Renal pelvis (tissue), 4 donors: Measurements from ENCODE around the gene KNDC1. TPM values are rescaled to one million over a fixed set of nuclear protein-coding genes. Genes with fewer than 3 reads are reported as not detected.

Source experiments
- DNase-seq: peaks from one replicate; pipeline ENCODE4 v3.0.0-alpha.2; 2013
- polyA plus RNA-seq, 3 donors: library from polyadenylated mRNA; unstranded; fragments of 120-200 nt; gene quantifications; one replicate each; pipeline ENCODE4 v1.2.1, GENCODE V29; 2013; ENCODE audit not compliant: insufficient read length in 3 of 3

The KNDC1 gene
- polyA plus RNA-seq, 3 donors = 7.0 to 10.3 (median 10.1) TPM

DNA sequence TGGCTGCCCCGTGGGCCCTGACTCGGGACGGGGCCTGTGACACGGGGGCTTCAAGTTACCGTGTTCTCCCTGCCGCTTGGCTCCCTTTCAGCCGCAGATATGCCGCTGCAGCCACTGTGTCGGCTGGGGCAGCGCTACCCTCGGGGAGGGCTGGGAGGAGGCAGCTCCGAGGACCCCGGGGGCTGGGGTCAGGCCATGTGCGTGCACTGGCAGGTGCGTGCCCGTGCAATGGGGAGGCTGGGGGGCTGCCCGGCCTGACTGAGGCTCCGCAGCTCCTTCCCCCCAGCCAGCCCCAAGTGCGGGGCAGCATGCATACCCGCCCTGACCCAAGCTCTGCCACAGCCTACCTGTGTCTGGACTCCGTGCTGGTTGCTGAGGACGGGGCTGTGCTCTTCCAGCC, 29.2 kb downstream of the KNDC1 start:
- DNase-seq = no peak

GRCh38 chr10:133189726-133190125, 29.7 kb downstream of the KNDC1 start:
- DNase-seq = no peak

DNA sequence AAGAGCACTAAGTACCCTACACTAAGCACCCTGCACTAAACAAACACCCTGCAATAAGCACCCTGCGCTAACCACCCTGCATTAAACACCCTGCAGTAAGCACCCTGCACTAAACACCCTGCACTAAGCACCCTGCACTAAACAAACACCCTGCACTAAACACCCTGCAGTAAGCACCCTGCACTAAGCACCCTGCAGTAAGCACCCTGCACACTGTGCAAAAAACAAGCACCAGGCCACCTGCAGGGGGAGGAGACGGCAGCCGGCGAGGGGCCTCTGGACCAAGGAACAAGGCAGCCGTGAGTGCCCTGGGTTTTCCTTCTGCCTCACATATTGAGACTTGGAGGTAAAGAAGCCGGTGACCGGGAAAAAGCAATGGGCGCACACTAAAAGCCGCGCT, 30.2 kb downstream of the KNDC1 start:
- DNase-seq = no peak

GRCh38 chr10:133191651-133192050, 31.6 kb downstream of the KNDC1 start:
- DNase-seq = no peak

DNA sequence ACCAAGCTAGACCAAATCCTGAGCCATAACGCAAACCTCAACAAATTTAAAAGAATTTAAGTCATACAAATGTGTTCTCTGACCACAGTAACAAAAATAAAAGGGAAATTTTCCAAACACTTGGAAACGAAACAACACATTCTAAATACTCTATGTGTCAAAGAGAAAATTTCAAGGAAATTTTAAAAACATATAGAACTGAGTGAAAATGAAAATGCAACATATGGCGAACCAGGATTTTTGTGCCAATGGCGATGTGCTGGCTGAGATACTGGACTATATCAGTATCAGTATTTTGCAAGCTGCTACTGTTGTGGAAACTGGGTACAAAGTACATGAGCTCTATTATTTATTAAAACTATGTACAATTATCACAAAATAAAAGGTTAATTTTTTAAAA, 34.1 kb downstream of the KNDC1 start:
- DNase-seq = no peak

GRCh38 chr10:133195096-133195495, 35.1 kb downstream of the KNDC1 start:
- no peak for DNase-seq

GRCh38 chr10:133195611-133196010, 35.6 kb downstream of the KNDC1 start:
- no peak for DNase-seq

DNA sequence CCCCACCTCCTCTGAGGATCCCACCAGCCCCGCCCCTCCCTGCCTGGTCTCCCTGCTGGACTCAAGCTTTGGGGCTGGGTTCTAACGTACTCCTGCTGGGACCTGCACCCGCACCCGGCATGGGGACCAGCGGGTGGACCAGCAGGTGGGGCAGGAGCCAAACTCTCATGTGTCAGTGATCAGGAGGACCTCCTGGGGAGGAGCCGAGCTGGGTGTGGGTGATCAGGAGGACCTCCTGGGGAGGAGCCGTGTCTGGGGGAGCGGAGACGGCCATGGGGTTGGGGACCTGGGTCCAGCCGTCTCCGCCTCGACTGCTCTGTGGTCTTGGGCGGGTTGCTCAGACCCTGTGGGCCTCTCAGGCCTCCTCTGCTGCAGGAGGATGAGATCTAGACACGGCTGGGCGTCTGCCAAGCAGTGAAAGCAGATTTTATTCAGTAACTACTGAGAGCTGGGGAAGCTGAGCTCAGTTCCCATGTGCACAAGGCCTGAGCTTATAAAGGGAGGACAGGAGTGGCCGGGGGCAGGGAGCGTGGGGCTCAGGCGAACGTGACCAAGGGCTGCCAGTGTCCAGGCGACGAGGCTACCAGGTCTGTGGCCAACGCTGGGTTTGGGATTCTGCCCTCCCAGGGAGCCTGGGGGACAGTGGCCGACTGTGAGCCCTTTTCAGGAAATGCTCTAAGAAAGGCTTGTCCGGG, 36.3 kb downstream of the KNDC1 start:
- DNase-seq = no peak

DNA sequence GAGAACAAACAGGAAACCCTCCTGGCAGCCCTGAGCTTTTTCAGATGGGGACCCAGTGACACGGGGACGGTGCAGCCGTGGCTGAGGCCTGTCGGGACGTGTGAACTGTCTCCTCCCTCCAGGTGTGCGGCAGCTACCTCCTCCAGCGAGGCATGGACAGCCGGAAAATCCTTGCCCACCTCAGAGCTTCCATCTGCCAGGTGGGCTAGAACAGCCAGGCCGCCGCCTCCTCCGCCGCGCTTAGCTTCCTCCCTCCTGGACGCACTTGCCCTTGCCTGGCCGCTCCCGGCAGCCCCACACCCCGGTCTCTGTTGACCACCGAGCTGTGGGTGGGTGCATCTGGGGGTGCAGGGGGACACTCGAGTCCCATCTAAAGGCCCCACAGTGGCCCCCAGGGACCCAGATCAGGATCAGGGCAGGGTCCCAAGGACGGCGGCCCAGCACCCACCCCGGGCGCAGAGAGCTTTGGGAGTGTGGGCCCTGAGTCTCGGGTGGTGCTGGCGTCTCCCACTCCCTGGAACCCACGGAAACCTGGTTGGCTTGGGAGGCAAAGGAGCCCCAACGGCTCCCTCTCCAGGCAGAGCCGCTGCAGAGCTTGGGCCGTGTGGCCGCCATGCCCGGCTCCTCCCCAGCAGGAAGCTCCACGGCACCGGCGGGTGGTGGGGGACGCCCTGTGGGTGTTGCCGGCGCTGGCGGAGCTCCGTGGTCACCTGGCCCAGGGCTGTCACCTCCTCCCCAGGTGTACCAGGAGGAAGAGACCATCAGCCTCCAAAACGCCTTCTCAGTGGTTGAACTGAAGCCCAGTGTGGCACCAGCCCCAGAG, 37.1 kb downstream of the KNDC1 start:
- no peak for DNase-seq

- no peak for DNase-seq
These were observed 37.8 kb downstream of the KNDC1 start for GRCh38 chr10:133197786-133198185.

DNA sequence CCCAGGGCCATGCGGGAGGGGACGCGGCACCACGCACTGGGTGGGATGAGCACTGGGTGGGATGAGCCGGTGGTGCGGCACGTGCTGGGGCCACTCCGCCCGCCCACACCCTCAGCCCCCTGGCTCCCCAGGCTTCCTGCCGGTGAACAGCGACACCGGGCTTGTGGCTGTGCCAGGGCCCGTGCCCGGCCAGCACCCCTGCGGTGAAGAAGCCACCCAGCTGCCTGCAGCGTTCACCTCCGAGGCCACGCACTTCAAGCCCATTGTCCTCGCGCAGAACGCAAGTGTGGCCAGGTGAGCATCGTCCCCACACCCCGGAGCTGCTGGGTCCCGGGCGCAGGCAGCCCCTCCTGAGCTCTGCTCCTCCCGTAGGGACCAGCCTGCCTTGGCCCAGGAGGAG, 38.2 kb downstream of the KNDC1 start:
- DNase-seq = no peak

DNA sequence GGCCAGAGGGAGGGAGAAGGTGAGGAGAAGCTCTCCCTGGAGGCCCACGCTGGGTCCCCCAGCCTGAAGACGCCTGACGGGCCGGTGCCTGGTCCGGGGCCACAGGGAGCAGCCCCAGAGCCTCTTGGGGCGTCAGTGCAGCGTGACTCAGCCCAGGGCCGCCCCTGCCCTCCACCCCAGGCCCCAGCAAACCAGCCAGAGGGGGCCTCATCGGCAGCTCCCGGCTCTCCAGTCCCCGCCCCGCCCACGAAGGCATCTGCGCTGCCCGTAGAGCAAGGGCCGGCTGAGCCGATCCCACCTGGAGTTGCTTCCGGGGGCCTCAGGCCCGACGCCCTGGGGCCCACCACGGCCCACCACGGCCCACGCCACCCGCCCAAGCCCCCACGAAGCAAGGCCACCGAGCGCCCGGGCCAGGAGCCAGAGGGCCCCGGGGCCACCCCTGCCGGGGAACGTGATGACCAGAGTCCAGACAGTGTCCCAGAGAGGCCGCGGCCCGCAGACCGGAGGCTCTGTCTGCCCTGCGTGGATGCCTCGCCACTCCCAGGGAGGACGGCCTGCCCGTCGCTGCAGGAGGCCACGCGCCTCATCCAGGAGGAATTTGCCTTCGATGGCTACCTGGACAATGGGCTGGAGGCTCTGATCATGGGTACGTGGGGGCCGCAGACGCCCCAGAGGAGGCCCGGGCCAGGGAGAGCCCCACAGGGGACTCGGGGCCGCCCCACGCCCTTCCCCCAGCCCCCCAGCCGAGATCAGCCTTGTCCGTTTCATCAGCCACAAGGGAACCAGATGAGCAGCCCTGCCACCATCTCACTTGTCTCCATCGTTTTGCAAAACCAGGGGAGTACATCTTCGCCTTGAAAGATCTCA, 38.8 kb downstream of the KNDC1 start:
- DNase-seq = no peak

DNA sequence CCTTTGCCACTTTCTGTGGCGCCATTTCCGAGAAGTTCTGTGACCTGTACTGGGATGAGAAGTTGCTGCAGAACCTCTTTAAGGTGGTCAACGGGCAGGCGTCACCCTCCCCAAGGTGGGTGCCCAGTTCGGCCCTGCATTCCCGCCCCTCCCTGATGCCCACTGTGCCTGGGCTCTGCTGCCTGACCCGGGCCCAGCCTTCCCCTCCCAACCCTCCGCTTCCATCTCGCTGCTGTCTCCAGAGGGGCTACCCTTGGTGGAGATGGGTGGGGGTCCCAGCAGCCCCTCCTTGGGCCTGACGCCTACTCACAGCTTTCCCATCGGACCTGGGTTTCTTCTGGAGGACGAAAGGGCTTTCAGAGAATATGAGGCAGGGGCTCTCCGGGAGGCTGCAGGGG, 39.5 kb downstream of the KNDC1 start:
- no peak for DNase-seq

GRCh38 chr10:133199992-133200611, 40.1 kb downstream of the KNDC1 start:
- no peak for DNase-seq

DNA sequence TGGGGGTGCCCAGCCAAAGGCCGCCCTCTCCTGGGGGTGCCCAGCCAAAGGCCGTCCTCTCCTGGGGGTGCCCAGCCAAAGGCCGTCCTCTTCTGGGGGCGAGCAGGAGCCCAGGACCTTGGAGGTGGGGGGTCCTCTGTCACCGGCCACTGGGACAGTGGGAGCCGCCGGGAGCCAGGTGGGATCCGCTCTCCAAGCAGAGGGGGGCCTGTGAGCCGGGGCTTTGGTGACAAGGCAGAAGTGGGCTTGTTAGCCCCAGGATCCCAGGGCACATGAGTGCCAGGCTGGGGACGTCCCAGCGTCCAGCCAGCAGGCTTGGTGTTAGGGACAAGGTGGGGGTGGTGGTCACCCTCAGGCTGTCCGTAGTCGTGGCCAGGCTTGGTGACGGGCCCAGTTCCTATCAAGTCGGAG, 40.6 kb downstream of the KNDC1 start:
- DNase-seq = no peak

DNA sequence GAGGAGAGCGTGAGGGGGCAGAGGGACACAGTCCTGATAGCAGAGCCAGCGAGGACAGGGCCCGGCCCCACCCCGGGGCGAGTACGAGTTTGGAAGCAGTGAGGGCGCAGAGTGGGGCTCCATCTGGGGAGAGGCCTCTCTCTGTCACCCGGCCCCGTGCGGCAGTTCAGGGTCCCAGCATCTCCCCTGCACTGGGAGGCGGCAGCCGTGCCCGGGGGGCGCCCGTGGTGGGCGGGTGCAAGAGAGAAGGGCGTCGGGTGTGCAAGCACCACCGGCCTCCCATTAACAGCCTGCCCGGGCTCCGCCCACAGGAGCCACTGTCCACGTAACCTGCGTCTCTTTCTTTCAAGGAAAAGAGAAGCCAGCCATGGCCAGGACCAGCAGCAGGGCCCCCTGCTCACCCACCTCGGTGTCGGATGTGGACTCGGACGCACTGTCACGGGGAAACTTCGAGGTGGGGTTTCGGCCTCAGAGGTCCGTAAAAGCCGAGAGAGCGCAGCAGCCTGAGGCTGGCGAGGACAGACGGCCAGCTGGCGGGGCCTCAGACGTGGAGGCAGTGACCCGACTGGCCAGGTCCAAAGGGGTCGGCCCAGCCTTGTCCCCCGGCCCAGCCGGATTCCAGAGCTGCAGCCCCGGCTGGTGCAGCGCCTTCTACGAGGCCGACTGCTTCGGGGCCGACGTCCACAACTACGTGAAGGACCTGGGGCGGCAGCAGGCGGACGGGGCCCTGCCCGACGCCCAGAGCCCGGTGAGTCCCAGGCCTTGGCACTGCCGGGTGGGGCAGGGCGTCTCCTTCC, 41.3 kb downstream of the KNDC1 start:
- no peak for DNase-seq

DNA sequence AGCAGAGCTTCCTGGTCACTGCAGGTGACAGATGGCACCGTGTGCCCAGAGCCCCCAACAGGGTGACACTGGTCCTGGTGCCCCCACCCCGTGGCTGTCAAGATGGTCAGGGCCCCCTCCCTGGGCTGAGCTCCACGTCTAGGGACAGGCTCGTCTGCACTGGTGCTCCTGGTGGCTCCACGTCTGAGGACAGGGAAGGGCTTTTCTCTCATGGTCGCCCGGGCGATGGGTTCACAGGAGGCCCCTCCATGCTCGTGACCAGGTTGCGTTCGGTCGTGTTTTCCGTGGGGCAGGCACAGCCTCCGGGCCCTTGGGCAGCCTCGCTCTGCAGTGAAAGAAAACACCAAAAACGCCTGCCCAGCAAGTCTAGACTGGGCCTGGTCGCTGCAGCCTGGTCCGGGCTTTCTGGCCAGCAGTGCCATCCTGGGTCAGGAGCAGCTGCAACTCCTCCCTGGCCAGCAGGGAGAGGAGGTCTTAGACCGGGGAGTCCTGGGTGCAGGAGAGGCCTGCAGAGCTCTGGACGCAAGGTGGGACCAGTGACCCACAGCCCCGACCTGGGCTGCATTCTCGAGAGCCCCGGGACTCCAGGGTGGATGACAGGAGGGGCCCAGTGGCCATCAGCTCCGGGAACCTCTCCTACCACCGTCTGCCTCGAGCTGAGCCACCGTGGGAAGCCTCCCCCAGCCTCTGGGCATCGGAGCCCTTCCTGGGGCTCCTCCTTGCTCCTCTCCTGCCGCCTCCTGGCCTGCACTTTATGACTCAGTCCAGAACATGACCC, 42.1 kb downstream of the KNDC1 start:
- DNase-seq = no peak

DNA sequence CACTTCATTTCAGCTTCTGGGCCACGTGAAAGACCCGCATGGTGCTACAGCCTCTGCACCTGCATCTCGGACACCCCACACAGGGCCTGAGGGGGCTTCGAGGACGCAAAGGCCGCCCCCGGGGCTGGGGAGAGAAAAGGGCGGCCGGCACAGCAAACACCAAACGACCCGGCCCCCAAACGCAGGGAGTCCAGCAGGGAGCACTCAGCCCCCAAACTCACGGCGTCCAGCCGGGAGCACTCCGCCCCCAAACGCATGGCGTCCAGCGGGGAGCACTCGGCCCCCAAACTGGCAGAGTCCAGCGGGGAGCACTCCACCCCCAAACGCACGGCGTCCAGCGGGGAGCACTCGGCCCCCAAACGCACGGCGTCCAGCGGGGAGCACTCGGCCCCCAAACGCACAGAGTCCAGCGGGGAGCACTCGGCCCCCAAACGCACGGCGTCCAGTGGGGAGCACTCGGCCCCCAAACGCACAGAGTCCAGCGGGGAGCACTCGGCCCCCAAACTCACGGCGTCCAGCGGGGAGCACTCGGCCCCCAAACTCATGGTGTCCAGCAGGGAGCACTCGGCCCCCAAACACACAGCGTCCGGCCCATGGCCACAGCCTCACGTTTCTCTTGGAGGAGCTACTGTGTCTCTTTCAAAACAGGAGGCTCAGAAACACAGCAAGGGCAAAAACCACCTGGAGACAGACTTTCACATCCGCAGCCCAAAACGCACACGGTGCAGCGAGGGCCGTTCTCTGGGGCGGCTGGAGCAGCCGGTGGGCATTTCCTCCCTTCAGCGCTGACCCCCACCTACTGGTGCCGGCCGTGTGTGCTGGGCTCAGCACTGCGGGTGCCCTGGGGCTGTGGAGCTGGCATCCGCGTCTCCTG, 43.0 kb downstream of the KNDC1 start:
- DNase-seq = no peak

DNA sequence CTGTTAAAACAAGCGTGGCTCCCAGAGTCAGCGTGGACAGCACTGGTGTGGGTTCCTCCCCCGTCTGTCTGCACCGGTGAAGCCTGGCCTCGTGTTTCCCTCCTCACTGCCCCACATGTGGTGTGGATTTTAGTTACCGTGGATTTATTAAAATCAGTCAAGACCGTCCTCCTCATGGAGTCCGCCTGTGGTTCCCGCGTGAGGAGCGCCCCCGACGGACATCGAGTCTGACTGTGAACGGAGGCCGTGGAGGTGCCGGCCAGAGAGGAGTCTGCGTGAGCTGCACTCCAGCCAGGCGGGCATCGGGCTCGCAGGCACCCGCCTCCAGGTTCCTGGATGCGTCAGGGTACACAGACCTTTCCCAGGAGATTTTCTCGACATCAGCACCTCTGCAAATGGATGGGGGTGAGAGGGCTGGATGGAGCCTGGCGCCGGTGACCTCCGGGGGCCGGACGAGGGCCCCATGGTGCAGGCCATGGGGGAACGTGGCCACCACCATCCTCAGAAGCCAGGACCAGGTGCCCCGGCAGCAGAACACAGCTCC, 43.7 kb downstream of the KNDC1 start:
- DNase-seq = no peak
